H1 (cell line): ENCODE results near the gene CDH18. TPM values are rescaled to one million over a fixed set of nuclear protein-coding genes. Genes with fewer than 3 reads are reported as not detected.

Source experiments
- BRCA1 ChIP-seq: IDR thresholded peaks from 2 replicates; pipeline ENCODE4 v1.6.1; 2012; ENCODE audit warnings: low read depth, low read length, improper control_type of control experiment
- SUZ12 ChIP-seq: fragments of 200-600 bp; sonication (generic); IDR thresholded peaks from 2 replicates; pipeline ENCODE4 v1.6.1; 2012; ENCODE audit warnings: mild to moderate bottlenecking, inconsistent platforms, low read length, moderate library complexity, mixed read lengths
- polyA plus RNA-seq, 7 experiments: library from polyadenylated mRNA; depleted of rRNA in 3 of 7; stranded (reverse) in 5 of 7; unstranded in 2 of 7; fragments of >200 nt in 5 of 7; fragments of 200-250 nt in 2 of 7; gene quantifications; 1 replicate in 5 of 7; 2 replicates in 1 of 7; 4 replicates in 1 of 7; pipeline versions ENCODE4 v1.2.1 to v1.2.3, GENCODE V29; 2011 to 2013; ENCODE audit warnings: missing spikeins in 2 of 7, mixed read lengths in 2 of 7
- total RNA-seq: library from RNA; stranded (reverse); fragmentation: NEBNext Ultra II Directional; extraction: Animal tissue kit (Norgen Biotek cat#: 25700); gene quantifications from 2 replicates; pipeline ENCODE4 v1.2.1, GENCODE V29; 2021

Gene CDH18
- total and polyA plus RNA-seq, 2 of the 8 experiments (the other 6 are each of a cell fraction or from before 2014, with no cell fraction given), result 0.30 to 0.32 TPM

DNA sequence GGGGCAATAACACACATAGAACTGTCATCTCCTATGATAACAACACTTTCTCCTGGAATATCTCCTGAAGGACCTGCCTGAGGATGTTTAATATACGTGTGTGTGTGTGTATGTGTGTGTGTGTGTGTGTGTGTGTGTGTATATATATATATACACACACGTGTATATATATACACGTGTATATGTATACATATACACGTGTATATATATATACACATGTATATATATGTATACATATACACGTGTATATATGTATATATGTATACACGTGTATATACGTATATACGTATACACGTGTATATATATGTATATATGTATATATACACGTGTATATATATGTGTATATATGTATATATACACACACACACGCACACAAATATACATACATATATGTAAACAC, 27.5 kb downstream of the CDH18 start (continued):
- no peak for TF ChIP-seq SUZ12
- no peak for TF ChIP-seq BRCA1
